A549 (cell line): ENCODE measurements around the gene OSBPL3.

ENCODE experiments used
- ATOH8 ChIP-seq: fragments of 250-450 bp; sonication (Bioruptor Pico); IDR thresholded peaks from 2 replicates; pipeline ENCODE4 v1.5.0; 2020; ENCODE audit warnings: low read depth, mild to moderate bottlenecking, moderate library complexity
- BHLHE40 ChIP-seq: IDR thresholded peaks from 2 replicates; pipeline ENCODE4 v1.6.1; 2012; ENCODE audit warnings: low read depth, low read length, inconsistent platforms
- CBX2 ChIP-seq: fragments of 200-600 bp; sonication (generic); IDR thresholded peaks from 2 replicates; pipeline ENCODE4 v1.6.1; 2016; ENCODE audit warnings: low read depth, mild to moderate bottlenecking, borderline replicate concordance
- CBX8 ChIP-seq: fragments of 200-600 bp; sonication (generic); IDR thresholded peaks from 2 replicates; pipeline ENCODE4 v1.6.1; 2016
- CEBPB ChIP-seq, 2 experiments: fragments of >200 bp in 1 of 2; sonication (Bioruptor Twin) in 1 of 2; formaldehyde crosslinking in 1 of 2; IDR thresholded peaks; 2 replicates each; pipeline ENCODE4 v1.6.1; 2012 to 2016
- EP300 ChIP-seq, 2 experiments: fragments of >200 bp; sonication (Bioruptor Twin); formaldehyde crosslinking; IDR thresholded peaks; 2 replicates in 1 of 2; 3 replicates in 1 of 2; pipeline ENCODE4 v1.6.1; 2016 to 2017
- JUN ChIP-seq, 2 experiments: fragments of >200 bp; sonication (Bioruptor Twin); formaldehyde crosslinking; IDR thresholded peaks; 2 replicates in 1 of 2; 3 replicates in 1 of 2; pipeline ENCODE4 v1.6.1; 2016 to 2017
- PHF8 ChIP-seq: fragments of 200-600 bp; sonication (generic); IDR thresholded peaks from 2 replicates; pipeline ENCODE4 v1.6.1; 2016; ENCODE audit warnings: low read depth, mild to moderate bottlenecking, antibody characterized with exemption, moderate library complexity, borderline replicate concordance
- POLR2A ChIP-seq: IDR thresholded peaks from 2 replicates; pipeline ENCODE4 v1.6.1; 2012; ENCODE audit warnings: mild to moderate bottlenecking, low read length
- RAD21 ChIP-seq, 2 experiments: fragments of >200 bp in 1 of 2; sonication (Bioruptor Twin) in 1 of 2; formaldehyde crosslinking in 1 of 2; IDR thresholded peaks in 1 of 2; conservative IDR thresholded peaks in 1 of 2; 2 replicates in 1 of 2; 3 replicates in 1 of 2; pipeline ENCODE4 v1.6.1; 2012 to 2018; ENCODE audit warnings: inconsistent platforms in 1 of 2
- RARB ChIP-seq: fragments of 250-450 bp; sonication (Bioruptor Pico); IDR thresholded peaks from 2 replicates; pipeline ENCODE4 v1.8.0; 2021; ENCODE audit warnings: mild to moderate bottlenecking, moderate library complexity
- USF2 ChIP-seq: fragments of 450-650 bp; IDR thresholded peaks from 2 replicates; pipeline ENCODE4 v1.6.1; 2014; ENCODE audit warnings: antibody characterized with exemption
- TF ChIP-seq, protein P1 (sequence below): IDR thresholded peaks from 2 replicates; pipeline ENCODE4 v1.6.1; 2012

DNA sequence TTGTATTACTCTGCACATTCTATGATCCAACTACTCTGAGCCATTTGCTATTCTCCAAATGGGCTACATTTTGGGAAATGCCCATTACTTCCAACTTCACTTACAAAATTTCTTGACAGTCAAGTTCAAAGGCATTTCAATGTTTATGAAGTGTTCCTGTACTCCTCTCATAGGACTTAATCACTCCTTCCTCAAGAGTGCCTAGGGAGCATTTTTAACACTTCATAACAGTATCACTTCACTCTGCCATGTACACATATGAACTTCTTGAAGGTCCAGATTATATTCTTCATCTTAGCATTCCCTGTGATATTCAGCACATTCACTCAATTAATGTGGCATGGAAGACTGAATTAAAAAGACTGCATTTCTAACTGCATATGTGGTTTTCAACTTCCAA is 21.6 kb downstream of the OSBPL3 start:
- TF ChIP-seq BHLHE40, result no peak
- no peak for TF ChIP-seq POLR2A
- TF ChIP-seq RAD21 (conservative IDR thresholded peaks at IDR 0.05 in 1 of 2, IDR thresholded peaks at IDR 0.05 in 1 of 2), result no peak
- TF ChIP-seq, protein P1, sequence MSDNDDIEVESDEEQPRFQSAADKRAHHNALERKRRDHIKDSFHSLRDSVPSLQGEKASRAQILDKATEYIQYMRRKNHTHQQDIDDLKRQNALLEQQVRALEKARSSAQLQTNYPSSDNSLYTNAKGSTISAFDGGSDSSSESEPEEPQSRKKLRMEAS, result no peak
- no peak for TF ChIP-seq CEBPB (IDR thresholded peaks at IDR 0.05)
- TF ChIP-seq RARB (CRISPR knock-in tag), result no peak
- no peak for TF ChIP-seq USF2
- no peak for TF ChIP-seq CBX8
- TF ChIP-seq JUN (IDR thresholded peaks at IDR 0.05), result no peak
- TF ChIP-seq PHF8, result no peak
- no peak for TF ChIP-seq ATOH8
- TF ChIP-seq CBX2, result no peak
- no peak for TF ChIP-seq EP300 (IDR thresholded peaks at IDR 0.05)
